ENCODE results near the gene AVP.

AVP gene

DNA sequence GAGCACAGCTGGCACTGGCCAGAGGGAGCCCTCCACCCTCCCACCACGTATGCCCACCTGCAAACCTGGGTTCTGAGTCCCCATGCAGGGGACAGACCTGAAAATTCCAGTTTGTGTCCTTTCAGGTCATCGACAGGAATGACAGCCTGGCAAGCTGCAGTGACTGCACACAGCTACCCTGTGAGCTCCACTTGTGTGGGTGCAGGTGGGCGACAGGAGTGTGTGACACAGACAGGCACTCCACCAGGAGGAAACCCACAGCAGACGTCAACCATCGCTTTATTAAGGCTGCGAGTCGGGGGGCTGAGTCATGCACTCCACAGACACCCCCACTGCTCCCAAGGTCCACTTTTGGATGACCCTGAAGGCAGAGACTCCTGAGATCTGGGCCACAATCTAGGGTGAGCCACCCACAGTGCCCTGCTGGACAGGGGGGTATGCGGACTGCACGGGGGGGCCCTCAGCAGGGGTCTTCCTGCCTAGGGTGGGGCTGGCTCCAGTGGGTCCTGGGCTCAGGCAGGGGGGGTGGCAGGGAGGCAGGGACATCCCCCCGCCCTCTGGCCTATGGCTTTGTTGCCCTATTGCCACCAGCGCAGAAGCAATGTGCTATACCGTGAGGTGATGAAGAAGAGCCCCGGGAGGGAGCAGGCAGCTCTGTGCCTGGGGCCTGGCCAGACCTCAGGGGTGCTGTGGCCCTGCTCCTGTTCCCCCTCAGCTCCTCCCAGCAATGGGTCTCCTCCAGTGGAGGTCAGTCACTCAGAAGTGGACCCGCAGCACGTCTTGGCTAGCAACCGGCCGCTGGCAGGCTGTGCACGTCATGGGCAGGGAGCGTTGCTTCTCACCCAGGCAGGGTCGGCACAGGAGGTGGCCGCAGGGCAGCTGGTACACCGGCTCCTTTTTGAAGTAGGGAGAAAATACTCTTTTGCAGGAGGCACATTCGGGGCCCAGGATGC lies 25.1 kb upstream of the AVP start:
- H3K27me3 ChIP-seq (ENCODE audit: insufficient read depth, low read length) = no peaks in the 10 kb centered on the region
- no peaks in the 10 kb centered on the region for H3K4me1 ChIP-seq (ENCODE audit: control insufficient read depth, insufficient read depth, low read length, unreplicated experiment)
- no peaks in the 10 kb centered on the region for H3K36me3 ChIP-seq (ENCODE audit: insufficient read depth, low read length)
- no peak overlapping the region for H3K4me3 ChIP-seq (ENCODE audit: low read depth, low read length)
- no peaks in the 10 kb centered on the region for H3K79me2 ChIP-seq (ENCODE audit: control insufficient read depth, insufficient read depth, low read length, unreplicated experiment)
- no peak overlapping the region for H2AFZ ChIP-seq (ENCODE audit: low read length, unreplicated experiment)
- H3K27ac ChIP-seq (ENCODE audit: low read depth, low read length) = no peak overlapping the region

DNA sequence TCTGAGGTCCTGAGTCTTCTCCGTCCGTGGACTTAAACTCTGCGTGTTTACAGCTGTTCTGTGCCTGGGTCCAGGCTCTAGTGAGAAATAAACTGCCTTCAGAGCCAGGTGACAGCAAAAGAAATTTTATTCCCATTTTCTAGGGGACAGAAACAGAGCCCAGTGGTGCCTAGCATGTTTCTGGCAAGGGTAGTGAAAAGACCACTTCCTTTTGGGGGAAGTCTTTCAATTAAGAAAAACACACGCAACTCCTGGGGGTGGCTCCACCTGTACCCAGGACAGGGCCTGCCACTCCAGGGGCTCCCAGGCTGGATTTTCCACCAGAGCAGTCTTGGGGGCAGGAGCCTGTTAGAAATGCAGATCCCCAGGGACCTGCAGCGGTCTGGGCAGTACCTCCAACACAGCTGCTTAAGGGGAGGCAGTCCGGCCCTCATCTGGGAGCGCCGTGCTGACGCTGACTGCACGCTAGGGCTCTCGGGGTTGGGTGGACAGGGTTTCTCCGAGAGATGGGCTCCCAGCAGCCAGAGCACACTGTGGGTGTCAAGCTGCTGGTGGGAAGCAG lies 23.0 kb upstream of the AVP start:
- Histone ChIP-seq H3K27ac (ENCODE audit: low read depth, low read length) (no peak overlapping the region), H3K4me3 (ENCODE audit: low read depth, low read length) (no peak overlapping the region), H3K4me1 (ENCODE audit: control insufficient read depth, insufficient read depth, low read length, unreplicated experiment) (peaks cover 3% of the 10 kb centered on the region), H2AFZ (ENCODE audit: low read length, unreplicated experiment) (no peak overlapping the region), H3K27me3 (ENCODE audit: insufficient read depth, low read length) (no peaks in the 10 kb centered on the region), H3K79me2 (ENCODE audit: control insufficient read depth, insufficient read depth, low read length, unreplicated experiment) (no peaks in the 10 kb centered on the region), H3K36me3 (ENCODE audit: insufficient read depth, low read length) (no peaks in the 10 kb centered on the region)

DNA sequence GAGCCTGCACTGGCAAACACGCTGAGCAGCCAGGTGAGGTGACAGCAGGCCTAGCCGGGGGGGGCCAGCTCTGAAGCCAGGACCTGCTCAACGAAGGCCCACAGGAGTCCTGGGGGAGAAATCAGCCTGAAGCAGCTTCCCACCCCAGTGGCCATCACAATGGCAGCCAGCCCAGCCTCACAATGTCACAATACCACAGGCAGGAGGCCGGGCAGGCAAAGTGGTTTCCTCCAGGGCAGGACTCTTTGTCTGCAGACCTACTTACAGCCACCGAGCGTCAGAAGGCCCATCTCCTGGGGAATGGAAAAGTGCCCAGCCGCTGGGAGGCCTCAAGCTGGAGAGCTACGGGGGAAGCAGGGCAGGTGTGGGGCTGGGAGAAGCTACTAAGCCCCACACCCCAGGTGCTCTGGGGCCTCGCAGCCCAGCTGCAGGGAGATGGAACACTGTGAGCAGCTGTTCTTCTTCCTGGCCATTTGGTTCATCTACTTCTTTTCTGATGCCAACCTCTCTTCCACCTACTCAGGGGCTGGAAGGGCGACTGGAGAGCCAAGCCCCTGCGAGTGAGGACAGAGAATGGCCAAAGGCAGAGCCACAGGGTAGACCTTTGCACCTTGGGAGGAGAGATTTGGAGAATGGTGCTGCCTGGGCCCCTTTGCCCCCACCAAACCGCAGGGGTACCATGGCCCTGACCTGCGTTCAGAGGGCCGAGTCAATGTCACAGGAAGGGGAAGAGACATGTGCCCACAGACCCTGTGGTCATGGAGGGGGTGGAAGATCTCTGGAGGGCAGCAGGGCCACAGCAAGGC lies 22.3 kb upstream of the AVP start:
- H3K27me3 ChIP-seq (ENCODE audit: insufficient read depth, low read length) = no peaks in the 10 kb centered on the region
- no peak overlapping the region for H3K4me3 ChIP-seq (ENCODE audit: low read depth, low read length)
- no peak overlapping the region for H2AFZ ChIP-seq (ENCODE audit: low read length, unreplicated experiment)

DNA sequence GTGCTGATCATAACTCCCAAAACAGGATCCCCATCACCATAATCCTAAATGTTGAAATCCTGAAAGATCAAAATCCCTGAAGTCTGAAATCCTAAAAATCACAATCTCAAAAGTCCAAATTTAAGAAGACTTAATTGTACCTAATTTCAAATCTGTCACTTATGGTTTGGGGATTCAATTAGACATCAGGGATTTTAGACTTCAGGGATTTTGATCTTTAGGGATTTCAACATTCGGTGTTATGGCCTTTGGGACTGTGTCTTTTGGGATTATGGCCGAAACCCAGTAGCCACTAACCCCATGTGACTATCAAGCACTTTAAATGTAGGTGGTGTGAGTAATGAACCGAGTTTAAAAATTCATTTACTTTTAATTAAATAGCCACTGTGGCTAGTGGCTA lies 21.7 kb upstream of the AVP start:
- Histone ChIP-seq H3K27me3 (ENCODE audit: insufficient read depth, low read length) (no peaks in the 10 kb centered on the region), H3K79me2 (ENCODE audit: control insufficient read depth, insufficient read depth, low read length, unreplicated experiment) (no peaks in the 10 kb centered on the region), H3K27ac (ENCODE audit: low read depth, low read length) (no peak overlapping the region), H3K4me3 (ENCODE audit: low read depth, low read length) (no peak overlapping the region), H3K36me3 (ENCODE audit: insufficient read depth, low read length) (no peaks in the 10 kb centered on the region), H3K4me1 (ENCODE audit: control insufficient read depth, insufficient read depth, low read length, unreplicated experiment) (peaks cover 3% of the 10 kb centered on the region), H2AFZ (ENCODE audit: low read length, unreplicated experiment) (no peak overlapping the region)

More for the DNA sequence above, 22.3 kb upstream of the AVP start:
- H3K79me2 ChIP-seq (ENCODE audit: control insufficient read depth, insufficient read depth, low read length, unreplicated experiment) = no peaks in the 10 kb centered on the region
- H3K36me3 ChIP-seq (ENCODE audit: insufficient read depth, low read length) = no peaks in the 10 kb centered on the region
- no peak overlapping the region for H3K27ac ChIP-seq (ENCODE audit: low read depth, low read length)
- peaks cover 3% of the 10 kb centered on the region for H3K4me1 ChIP-seq (ENCODE audit: control insufficient read depth, insufficient read depth, low read length, unreplicated experiment)

DNA sequence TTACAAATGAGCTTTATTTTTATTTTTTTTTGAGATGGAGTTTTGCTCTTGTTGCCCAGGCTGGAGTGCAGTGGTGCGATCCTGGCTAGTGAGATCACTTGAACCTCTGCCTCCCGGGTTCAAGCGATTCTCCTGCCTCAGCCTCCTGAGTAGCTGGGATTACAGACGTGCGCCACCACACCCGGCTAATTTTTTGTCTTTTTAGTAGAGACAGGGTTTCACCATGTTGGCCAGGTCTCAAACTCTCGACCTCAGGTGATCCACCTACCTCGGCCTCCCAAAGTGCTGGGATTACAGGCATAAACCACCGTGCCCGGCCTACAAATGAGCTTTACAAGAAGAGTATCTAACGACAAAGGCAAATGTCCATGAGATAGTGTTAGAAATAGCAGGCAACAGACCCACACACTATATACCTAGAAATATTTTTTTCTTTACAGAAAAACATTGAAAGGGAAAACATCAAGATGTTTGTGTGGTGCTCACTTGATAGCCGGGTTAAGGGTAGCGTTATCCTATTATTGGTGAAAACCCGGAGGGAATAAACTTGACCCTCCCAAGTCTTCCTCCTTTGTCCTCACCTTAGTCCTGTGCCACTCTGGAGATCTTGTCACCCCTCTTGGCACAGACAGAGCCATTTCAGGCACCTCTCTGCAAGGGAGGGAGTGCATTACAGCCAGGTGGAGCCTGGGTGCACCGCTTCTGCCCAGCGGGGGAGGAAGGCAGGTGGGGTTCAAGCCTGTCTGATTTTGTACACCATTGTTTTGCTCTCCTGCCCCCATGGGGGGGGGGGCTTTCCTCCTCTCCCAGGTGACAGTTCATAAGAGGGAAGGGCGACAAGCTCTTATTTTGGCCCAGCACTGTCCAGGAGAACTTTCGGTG lies 21.0 kb upstream of the AVP start:
- Histone ChIP-seq H3K4me1 (ENCODE audit: control insufficient read depth, insufficient read depth, low read length, unreplicated experiment) (peaks cover 3% of the 10 kb centered on the region), H3K79me2 (ENCODE audit: control insufficient read depth, insufficient read depth, low read length, unreplicated experiment) (no peaks in the 10 kb centered on the region)

DNA sequence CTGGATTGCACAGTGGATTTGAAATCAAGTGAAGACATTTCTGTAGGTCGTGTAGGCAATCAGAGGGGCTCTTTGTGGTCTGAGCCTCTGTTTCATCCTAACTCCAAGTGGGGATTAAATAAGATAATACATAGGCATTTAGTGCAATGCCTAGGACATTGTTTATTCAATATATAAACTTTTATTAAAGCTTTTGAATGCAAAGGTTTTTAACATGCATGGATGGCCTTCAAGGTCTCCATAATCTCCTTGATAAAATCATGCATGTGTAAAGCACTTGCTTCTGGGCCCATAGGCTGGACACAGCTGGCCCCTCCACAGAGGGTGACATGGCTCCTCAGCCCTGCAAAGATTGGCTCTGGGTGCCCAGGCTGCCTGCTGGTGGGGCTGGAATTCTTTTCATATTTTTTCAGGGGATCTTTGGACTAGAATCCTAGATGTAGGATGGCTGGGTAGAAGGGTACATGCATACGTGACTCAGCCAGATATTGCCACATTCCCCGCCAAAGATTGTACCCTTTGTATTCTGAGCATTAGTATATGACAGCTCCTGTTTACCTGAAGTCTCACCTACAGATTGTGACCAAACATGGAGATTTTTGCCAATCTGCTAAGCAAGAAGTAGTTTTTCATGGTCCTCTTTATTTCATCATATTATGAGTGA lies 19.0 kb upstream of the AVP start:
- H3K4me3 ChIP-seq (ENCODE audit: low read depth, low read length) = no peak overlapping the region
- no peaks in the 10 kb centered on the region for H3K36me3 ChIP-seq (ENCODE audit: insufficient read depth, low read length)
- no peaks in the 10 kb centered on the region for H3K27me3 ChIP-seq (ENCODE audit: insufficient read depth, low read length)
- no peak overlapping the region for H2AFZ ChIP-seq (ENCODE audit: low read length, unreplicated experiment)
- no peaks in the 10 kb centered on the region for H3K79me2 ChIP-seq (ENCODE audit: control insufficient read depth, insufficient read depth, low read length, unreplicated experiment)
- H3K27ac ChIP-seq (ENCODE audit: low read depth, low read length) = no peak overlapping the region
- peaks cover 3% of the 10 kb centered on the region for H3K4me1 ChIP-seq (ENCODE audit: control insufficient read depth, insufficient read depth, low read length, unreplicated experiment)

More for the DNA sequence above, 21.0 kb upstream of the AVP start:
- Histone ChIP-seq H2AFZ (ENCODE audit: low read length, unreplicated experiment) (no peak overlapping the region), H3K36me3 (ENCODE audit: insufficient read depth, low read length) (no peaks in the 10 kb centered on the region), H3K27me3 (ENCODE audit: insufficient read depth, low read length) (no peaks in the 10 kb centered on the region), H3K27ac (ENCODE audit: low read depth, low read length) (no peak overlapping the region), H3K4me3 (ENCODE audit: low read depth, low read length) (no peak overlapping the region)

DNA sequence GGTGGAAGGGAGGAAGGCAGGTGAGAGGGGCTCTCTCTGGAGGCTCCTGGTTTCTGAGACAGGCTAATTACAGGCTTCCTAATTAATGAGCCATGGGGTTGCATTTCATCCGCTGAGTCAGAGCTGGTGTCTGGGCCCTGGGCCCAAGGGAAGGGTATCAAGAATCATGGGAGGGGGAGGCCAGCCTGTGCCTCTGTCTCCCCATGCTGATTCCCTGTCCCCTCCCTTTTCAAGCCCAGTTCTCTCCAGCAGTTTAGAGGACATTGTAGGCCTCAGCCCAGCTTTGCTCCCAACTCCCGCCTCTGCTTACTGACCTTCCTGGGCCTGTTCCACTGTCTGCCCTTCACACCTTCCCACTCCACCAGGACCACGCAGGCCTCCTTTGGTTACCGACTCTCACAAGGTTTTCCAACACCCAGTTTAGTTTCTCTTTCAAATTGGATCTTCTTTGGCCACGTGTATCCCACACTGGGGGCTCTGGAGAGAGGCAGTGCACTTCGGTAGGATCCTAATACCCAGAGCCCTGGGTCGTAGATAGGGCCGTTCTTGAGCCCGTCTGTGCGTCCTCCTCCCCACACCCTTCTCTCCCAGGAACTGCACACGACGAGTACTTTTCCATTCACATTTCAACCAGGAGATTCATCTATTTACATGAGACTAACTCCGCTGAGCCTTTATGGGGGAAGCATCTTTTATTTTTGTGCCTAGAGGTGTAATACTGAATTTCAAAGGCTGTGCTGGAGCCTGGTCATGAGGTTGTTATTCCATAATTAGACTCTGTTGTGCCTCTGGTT lies 18.2 kb upstream of the AVP start:
- Histone ChIP-seq H3K4me3 (ENCODE audit: low read depth, low read length) (no peak overlapping the region), H3K27ac (ENCODE audit: low read depth, low read length) (no peak overlapping the region), H3K27me3 (ENCODE audit: insufficient read depth, low read length) (no peaks in the 10 kb centered on the region), H3K79me2 (ENCODE audit: control insufficient read depth, insufficient read depth, low read length, unreplicated experiment) (no peaks in the 10 kb centered on the region), H3K4me1 (ENCODE audit: control insufficient read depth, insufficient read depth, low read length, unreplicated experiment) (peaks cover 3% of the 10 kb centered on the region), H3K36me3 (ENCODE audit: insufficient read depth, low read length) (no peaks in the 10 kb centered on the region), H2AFZ (ENCODE audit: low read length, unreplicated experiment) (no peak overlapping the region)

DNA sequence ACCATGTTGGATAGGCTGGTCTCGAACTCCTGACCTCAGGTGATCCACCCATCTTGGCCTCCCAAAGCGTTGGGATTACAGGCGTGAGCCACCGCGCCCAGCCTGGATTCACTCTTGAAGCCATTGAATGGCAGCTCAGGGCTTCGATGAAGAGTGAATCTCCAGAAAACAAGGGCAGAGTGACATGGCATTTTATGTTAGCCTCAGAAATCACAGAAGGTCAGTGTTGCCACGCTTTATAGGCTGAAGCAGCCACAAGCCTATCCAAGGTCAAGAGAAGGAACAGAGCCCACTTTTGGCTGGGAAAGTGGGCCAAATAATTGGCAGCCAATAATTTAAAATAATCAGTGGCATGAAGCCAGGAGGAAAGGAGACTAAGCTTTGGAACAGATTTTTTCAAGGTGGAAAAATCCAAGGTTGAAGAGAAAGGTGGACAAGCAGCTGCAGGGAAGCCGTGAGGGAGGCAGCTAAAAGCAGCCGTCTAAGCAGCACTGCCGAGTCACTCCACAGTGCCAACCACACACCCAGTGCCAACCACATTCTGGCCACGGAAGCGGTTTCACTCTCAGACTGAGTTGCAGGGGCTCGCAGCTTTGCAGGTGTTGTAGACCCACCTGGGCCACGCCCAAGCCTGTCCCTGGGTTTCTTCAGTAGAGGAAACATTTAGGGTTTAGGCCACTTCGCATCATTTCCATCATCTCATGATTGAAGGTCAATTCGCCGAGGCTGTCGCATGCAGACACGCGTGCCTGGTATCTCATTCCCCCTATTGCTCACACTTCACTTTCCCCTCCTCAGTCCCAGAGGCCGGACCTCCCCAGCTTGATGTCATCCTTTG lies 17.4 kb upstream of the AVP start:
- Histone ChIP-seq H2AFZ (ENCODE audit: low read length, unreplicated experiment) (no peak overlapping the region), H3K4me3 (ENCODE audit: low read depth, low read length) (no peak overlapping the region), H3K27me3 (ENCODE audit: insufficient read depth, low read length) (no peaks in the 10 kb centered on the region), H3K27ac (ENCODE audit: low read depth, low read length) (no peak overlapping the region), H3K4me1 (ENCODE audit: control insufficient read depth, insufficient read depth, low read length, unreplicated experiment) (peaks cover 3% of the 10 kb centered on the region), H3K36me3 (ENCODE audit: insufficient read depth, low read length) (no peaks in the 10 kb centered on the region), H3K79me2 (ENCODE audit: control insufficient read depth, insufficient read depth, low read length, unreplicated experiment) (no peaks in the 10 kb centered on the region)

DNA sequence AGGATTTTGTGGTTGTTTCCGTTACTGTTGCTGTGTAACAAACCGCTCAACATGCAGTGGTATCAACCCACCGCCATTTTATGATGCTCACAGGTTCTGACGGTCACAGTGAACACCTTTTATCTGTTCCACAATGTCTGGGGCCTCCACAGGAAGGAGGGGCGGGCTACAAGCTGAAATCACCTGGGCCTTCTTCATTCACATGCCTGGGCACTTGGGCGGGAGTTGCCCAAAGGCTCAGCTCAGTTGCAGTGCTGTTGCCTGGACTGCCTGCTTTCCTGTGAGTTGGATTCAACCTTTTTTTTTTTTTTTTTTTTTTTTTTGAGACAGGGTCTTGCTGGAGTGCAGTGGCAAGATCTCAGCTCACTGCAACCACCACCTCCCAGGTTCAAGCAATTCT lies 16.7 kb upstream of the AVP start:
- H3K27me3 ChIP-seq (ENCODE audit: insufficient read depth, low read length) = no peaks in the 10 kb centered on the region
- no peak overlapping the region for H3K4me3 ChIP-seq (ENCODE audit: low read depth, low read length)
- H3K36me3 ChIP-seq (ENCODE audit: insufficient read depth, low read length) = no peaks in the 10 kb centered on the region
- no peaks in the 10 kb centered on the region for H3K79me2 ChIP-seq (ENCODE audit: control insufficient read depth, insufficient read depth, low read length, unreplicated experiment)
- peaks cover 3% of the 10 kb centered on the region for H3K4me1 ChIP-seq (ENCODE audit: control insufficient read depth, insufficient read depth, low read length, unreplicated experiment)
- H2AFZ ChIP-seq (ENCODE audit: low read length, unreplicated experiment) = no peak overlapping the region
- no peak overlapping the region for H3K27ac ChIP-seq (ENCODE audit: low read depth, low read length)

Data from ACC112 (cell line).